ENCODE data around the gene ZNF860.

GRCh38 chr3:31968369-31968926 lies 13.1 kb upstream of the ZNF860 start:
- TF ChIP-seq CTCF (conservative IDR thresholded peaks at IDR 0.05; ENCODE audit: low read depth, low read length) (no peak), BHLHE40 (IDR thresholded peaks at IDR 0.05; ENCODE audit: low read depth, low read length) (no peak), FOS (IDR thresholded peaks at IDR 0.05; ENCODE audit: low read depth, low read length) (peak; percentile 28; the same call in 1 of the 2 replicates), POLR2A (IDR thresholded peaks at IDR 0.05; ENCODE audit: low read depth, low read length) (no peak), CEBPB (IDR thresholded peaks at IDR 0.05; ENCODE audit: low read depth, low read length) (no peak), RAD21 (IDR thresholded peaks at IDR 0.05; ENCODE audit: low read length) (no peak), ELK1 (IDR thresholded peaks at IDR 0.05; ENCODE audit: borderline replicate concordance, low read depth, low read length) (no peak), USF2 (IDR thresholded peaks at IDR 0.05; ENCODE audit: low read depth, low read length) (no peak), NFE2L2 (IDR thresholded peaks at IDR 0.05; ENCODE audit: low read depth, low read length) (no peak), MAZ (IDR thresholded peaks at IDR 0.05; ENCODE audit: borderline replicate concordance, low read depth, low read length) (no peak), SMC3 (IDR thresholded peaks at IDR 0.05; ENCODE audit: low read depth, low read length) (no peak), RFX5 (IDR thresholded peaks at IDR 0.05; ENCODE audit: low read depth, low read length) (no peak), RCOR1 (IDR thresholded peaks at IDR 0.05; ENCODE audit: insufficient replicate concordance, low read length) (no peak)

All from IMR-90 (cell line).